T-helper 9 cell (primary cell): ENCODE measurements around the gene SH3BP2.
"Not testable (repeated sequence)": the region's sequence is repeated elsewhere in the genome, so short reads cannot be mapped to it uniquely, and the experiment has no call there.

Source experiments
- DNase-seq: peaks from one replicate; pipeline ENCODE4 v3.0.0-alpha.2; 2020

The SH3BP2 gene

GRCh38 chr4:2763511-2763967 is 29.3 kb upstream of the SH3BP2 start:
- no peak for DNase-seq

- DNase-seq = no peak
Observed at GRCh38 chr4:2765832-2766526, 26.9 kb upstream of the SH3BP2 start.

GRCh38 chr4:2767046-2767704 is 25.7 kb upstream of the SH3BP2 start:
- DNase-seq = no peak

- DNase-seq = no peak
Observed at GRCh38 chr4:2767705-2768074, 25.2 kb upstream of the SH3BP2 start.

- DNase-seq = no peak
Observed at GRCh38 chr4:2768124-2768523, 24.8 kb upstream of the SH3BP2 start.

GRCh38 chr4:2768921-2769336 is 24.0 kb upstream of the SH3BP2 start:
- DNase-seq = no peak

GRCh38 chr4:2771264-2771663 is 21.6 kb upstream of the SH3BP2 start:
- no peak for DNase-seq

GRCh38 chr4:2780643-2781042 is 12.2 kb upstream of the SH3BP2 start:
- DNase-seq = not testable (repeated sequence)

GRCh38 chr4:2781911-2782310 is 11.0 kb upstream of the SH3BP2 start:
- DNase-seq = no peak

- DNase-seq = no peak
Observed at GRCh38 chr4:2783790-2784189, 9.1 kb upstream of the SH3BP2 start.

- no peak for DNase-seq
Observed at GRCh38 chr4:2785613-2786012, 7.3 kb upstream of the SH3BP2 start.

GRCh38 chr4:2786152-2786671 is 6.7 kb upstream of the SH3BP2 start:
- DNase-seq = peak; percentile 48

GRCh38 chr4:2786794-2787229 is 6.1 kb upstream of the SH3BP2 start:
- DNase-seq = no peak

- no peak for DNase-seq
Observed at GRCh38 chr4:2787230-2788100, 5.4 kb upstream of the SH3BP2 start.

GRCh38 chr4:2788101-2788500 is 4.8 kb upstream of the SH3BP2 start:
- DNase-seq = no peak

GRCh38 chr4:2788532-2789103 is 4.3 kb upstream of the SH3BP2 start:
- DNase-seq = no peak

- no peak for DNase-seq
Observed at GRCh38 chr4:2789351-2789750, 3.5 kb upstream of the SH3BP2 start.

GRCh38 chr4:2789793-2790582 is 2.9 kb upstream of the SH3BP2 start:
- DNase-seq = no peak

GRCh38 chr4:2790583-2791517 is 2.0 kb upstream of the SH3BP2 start:
- DNase-seq = no peak

GRCh38 chr4:2791518-2792395 is 1.1 kb upstream of the SH3BP2 start:
- no peak for DNase-seq
